HEK293T (cell line): ENCODE data around the gene KRTAP5-2.

Experiments
- BHLHE40 ChIP-seq: fragments of 450-650 bp; IDR thresholded peaks from 2 replicates; pipeline ENCODE4 v1.6.1; 2016; ENCODE audit warnings: mild to moderate bottlenecking, moderate library complexity, borderline replicate concordance
- ELF4 ChIP-seq: fragments of 450-650 bp; IDR thresholded peaks from 2 replicates; pipeline ENCODE4 v1.6.1; 2017; ENCODE audit warnings: antibody characterized with exemption
- FOXA1 ChIP-seq: fragments of 450-650 bp; IDR thresholded peaks from 2 replicates; pipeline ENCODE4 v1.6.1; 2016; ENCODE audit warnings: mild to moderate bottlenecking
- FOXM1 ChIP-seq: fragments of 450-650 bp; IDR thresholded peaks from 2 replicates; pipeline ENCODE4 v1.6.1; 2017; ENCODE audit warnings: mild to moderate bottlenecking, borderline replicate concordance
- SP1 ChIP-seq: fragments of 450-650 bp; IDR thresholded peaks from 2 replicates; pipeline ENCODE4 v1.6.1; 2017
- ZNF384 ChIP-seq: fragments of 450-650 bp; IDR thresholded peaks from 2 replicates; pipeline ENCODE4 v1.6.1; 2016

GRCh38 chr11:1640076-1640946 is 42.2 kb upstream of the KRTAP5-2 start:
- no peak for TF ChIP-seq BHLHE40
- no peak for TF ChIP-seq FOXA1
- no peak for TF ChIP-seq ZNF384
- TF ChIP-seq SP1: no peak
- TF ChIP-seq FOXM1: no peak
- no peak for TF ChIP-seq ELF4
